HL-60 (cell line): ENCODE data around the gene KISS1.

Source experiments
- CTCF ChIP-seq: IDR thresholded peaks from one replicate; pipeline ENCODE4 v1.5.1; 2011; ENCODE audit warnings: low read length, control low read depth, inconsistent platforms; ENCODE audit not compliant: insufficient read depth
- GABPA ChIP-seq: IDR thresholded peaks from 2 replicates; pipeline ENCODE4 v1.6.1; 2012; ENCODE audit warnings: low read depth
- POLR2AphosphoS5 ChIP-seq: IDR thresholded peaks from 2 replicates; pipeline ENCODE4 v1.6.1; 2012; ENCODE audit warnings: low read depth
- REST ChIP-seq: IDR thresholded peaks from 2 replicates; pipeline ENCODE4 v1.6.1; 2012; ENCODE audit warnings: low read depth; ENCODE audit not compliant: insufficient replicate concordance

- TF ChIP-seq POLR2AphosphoS5, result no peak
- no peak for TF ChIP-seq CTCF
- no peak for TF ChIP-seq REST
- no peak for TF ChIP-seq GABPA
Observed at GRCh38 chr1:204149107-204149506, 47.2 kb downstream of the KISS1 start.
